RCC 7860 (cell line): ENCODE measurements around the gene DYRK1A.

Experiments
- DNase-seq: peaks from one replicate; pipeline ENCODE4 v3.0.0-alpha.2; 2015; ENCODE audit warnings: low spot score
- FAIRE-seq: peaks from 2 replicates; lab custom pipeline; 2012; peaks lifted over from hg19 to GRCh38; lab: Jason Lieb, UNC

Gene DYRK1A

GRCh38 chr21:37365517-37366481 is 774 bp upstream of the DYRK1A start:
- DNase-seq (peak; percentile 37), FAIRE-seq (no peak)

- FAIRE-seq (no peak), DNase-seq (no peak)
Observed at GRCh38 chr21:37367336-37367702, 746 bp downstream of the DYRK1A start.

- FAIRE-seq (no peak), DNase-seq (peak; percentile 39)
Observed at GRCh38 chr21:37367703-37368540, 1.3 kb downstream of the DYRK1A start.

- peak; percentile 4 for FAIRE-seq
- DNase-seq, result peak; percentile 47
Observed at GRCh38 chr21:37368541-37369279, 2.1 kb downstream of the DYRK1A start.

GRCh38 chr21:37369307-37369854 is 2.8 kb downstream of the DYRK1A start:
- FAIRE-seq (no peak), DNase-seq (no peak)

GRCh38 chr21:37370152-37371040 is 3.8 kb downstream of the DYRK1A start:
- DNase-seq (no peak), FAIRE-seq (peak; percentile 25)

GRCh38 chr21:37371041-37371397 is 4.4 kb downstream of the DYRK1A start:
- FAIRE-seq (no peak), DNase-seq (no peak)

GRCh38 chr21:37372127-37372731 is 5.7 kb downstream of the DYRK1A start:
- FAIRE-seq (no peak), DNase-seq (no peak)

- FAIRE-seq, result no peak
Observed at GRCh38 chr21:37372951-37373350, 6.4 kb downstream of the DYRK1A start.

GRCh38 chr21:37373539-37373938 is 7.0 kb downstream of the DYRK1A start:
- FAIRE-seq (no peak), DNase-seq (peak; percentile 23)

More at GRCh38 chr21:37372951-37373350, 6.4 kb downstream of the DYRK1A start:
- no peak for DNase-seq

GRCh38 chr21:37374027-37374426 is 7.5 kb downstream of the DYRK1A start:
- FAIRE-seq, result peak; percentile 50

GRCh38 chr21:37375866-37376574 is 9.4 kb downstream of the DYRK1A start:
- DNase-seq, result no peak
- no peak for FAIRE-seq

More at GRCh38 chr21:37374027-37374426, 7.5 kb downstream of the DYRK1A start:
- DNase-seq, result peak; percentile 57

- no peak for FAIRE-seq
Observed at GRCh38 chr21:37378700-37379139, 12.1 kb downstream of the DYRK1A start.

GRCh38 chr21:37380349-37381323 is 14.1 kb downstream of the DYRK1A start:
- no peak for FAIRE-seq

More at GRCh38 chr21:37378700-37379139, 12.1 kb downstream of the DYRK1A start:
- DNase-seq, result no peak

GRCh38 chr21:37381883-37382585 is 15.5 kb downstream of the DYRK1A start:
- no peak for DNase-seq
- no peak for FAIRE-seq

More at GRCh38 chr21:37380349-37381323, 14.1 kb downstream of the DYRK1A start:
- no peak for DNase-seq

GRCh38 chr21:37383086-37383485 is 16.5 kb downstream of the DYRK1A start:
- no peak for DNase-seq

More at GRCh38 chr21:37383086-37383485, 16.5 kb downstream of the DYRK1A start:
- no peak for FAIRE-seq
